GM19193 (cell line): ENCODE measurements around the gene ZDHHC24.

ENCODE experiments used
- POLR2A ChIP-seq: IDR thresholded peaks from 4 replicates; pipeline ENCODE4 v1.6.1; 2011; ENCODE audit not compliant: insufficient read depth, insufficient read length; ENCODE audit errors: extremely low read depth

Gene ZDHHC24

DNA sequence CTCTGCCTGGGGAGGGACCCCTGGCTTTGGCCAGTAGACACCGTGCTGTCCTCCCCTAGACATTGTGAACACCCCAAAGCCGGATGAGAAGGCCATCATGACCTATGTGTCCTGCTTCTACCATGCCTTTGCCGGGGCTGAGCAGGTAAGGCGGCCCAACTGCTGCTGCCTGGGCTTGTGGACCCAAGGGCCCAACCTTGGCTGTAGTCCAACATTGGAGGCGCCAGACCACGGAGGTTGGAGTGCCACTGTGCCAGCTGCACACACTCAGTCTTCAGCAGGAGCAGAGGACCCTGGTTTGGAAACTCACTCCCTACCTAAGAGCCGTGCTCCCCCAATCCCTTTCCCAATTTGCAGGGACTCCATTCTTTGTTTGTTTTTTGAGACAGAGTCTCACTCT is 10.2 kb upstream of the ZDHHC24 start:
- TF ChIP-seq POLR2A = no peak

DNA sequence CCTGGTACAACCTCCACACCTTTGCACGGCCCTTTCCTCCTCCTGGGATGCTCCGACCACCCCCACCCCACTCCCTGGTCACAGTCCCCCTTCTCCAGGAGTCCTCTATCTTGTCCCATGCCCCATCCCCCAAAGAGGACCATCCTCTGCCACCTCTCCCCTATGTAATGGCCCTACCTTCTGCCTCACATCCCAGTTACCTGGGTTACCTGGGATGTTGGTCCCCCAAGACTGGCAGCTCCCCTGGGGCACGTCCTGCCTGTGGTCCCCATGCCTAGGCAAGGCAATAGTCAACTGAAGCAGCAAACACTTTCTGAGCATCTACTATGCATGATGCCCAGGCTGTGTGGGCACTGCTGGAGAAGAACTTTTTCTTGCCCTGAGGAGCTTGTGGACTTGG is 9.6 kb upstream of the ZDHHC24 start:
- no peak for TF ChIP-seq POLR2A

DNA sequence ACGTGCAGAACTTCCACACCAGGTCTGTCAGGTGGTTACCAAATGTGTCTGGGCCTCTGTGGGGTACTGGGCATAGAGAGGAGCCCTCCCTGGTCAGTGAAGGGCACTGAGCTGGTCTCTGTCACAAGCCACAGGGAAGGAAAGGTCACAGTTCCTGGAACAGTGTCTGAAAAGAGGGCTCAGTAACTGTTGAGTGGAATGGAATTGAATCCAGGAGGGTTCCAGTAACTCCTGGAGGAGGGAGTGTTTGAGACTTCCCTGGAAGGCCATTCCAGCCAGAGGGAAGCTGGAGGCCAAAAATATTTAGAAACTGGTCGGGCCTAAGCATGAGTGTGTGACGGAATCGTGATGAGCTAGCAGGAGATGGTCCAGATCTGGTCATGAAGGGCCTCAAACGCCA is 8.8 kb upstream of the ZDHHC24 start:
- no peak for TF ChIP-seq POLR2A

DNA sequence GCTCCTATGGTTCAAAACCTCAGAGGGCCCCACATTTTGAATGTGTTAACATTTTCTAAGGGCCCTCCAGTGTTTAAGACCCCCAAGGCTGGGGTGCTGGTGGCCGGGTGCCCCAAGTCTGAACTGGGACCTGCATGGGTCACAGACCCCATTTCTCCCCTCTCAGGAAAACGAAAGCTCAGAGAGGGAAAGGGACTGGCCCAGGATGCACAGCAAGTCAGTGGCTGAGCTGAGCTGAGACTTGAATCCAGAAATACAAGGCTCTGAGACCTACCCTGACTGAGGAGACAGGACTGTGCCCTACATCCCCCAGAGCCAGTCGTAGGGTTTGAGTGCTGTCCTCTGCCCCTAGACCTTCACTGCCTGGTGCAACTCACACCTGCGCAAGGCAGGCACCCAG is 5.0 kb upstream of the ZDHHC24 start:
- no peak for TF ChIP-seq POLR2A

DNA sequence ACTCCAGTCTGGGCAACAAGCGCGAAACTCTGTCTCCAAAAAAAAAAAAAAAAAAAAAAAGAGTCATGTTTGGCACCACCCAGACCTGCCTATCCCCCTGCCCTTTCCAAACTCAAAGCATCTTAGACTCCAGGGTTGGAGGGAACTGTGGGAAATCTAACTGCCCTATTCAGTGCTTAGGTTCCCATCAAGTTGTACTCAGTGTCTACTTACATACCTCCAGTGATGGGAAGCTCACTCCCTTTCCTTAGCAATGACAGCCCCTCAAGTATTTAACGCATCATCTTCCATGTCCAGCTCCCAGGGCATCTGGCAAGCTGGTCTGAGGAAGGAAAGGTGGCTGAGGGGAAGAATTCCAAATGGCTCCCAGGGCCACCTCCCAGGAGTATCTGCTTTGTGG is 3.8 kb upstream of the ZDHHC24 start:
- no peak for TF ChIP-seq POLR2A

DNA sequence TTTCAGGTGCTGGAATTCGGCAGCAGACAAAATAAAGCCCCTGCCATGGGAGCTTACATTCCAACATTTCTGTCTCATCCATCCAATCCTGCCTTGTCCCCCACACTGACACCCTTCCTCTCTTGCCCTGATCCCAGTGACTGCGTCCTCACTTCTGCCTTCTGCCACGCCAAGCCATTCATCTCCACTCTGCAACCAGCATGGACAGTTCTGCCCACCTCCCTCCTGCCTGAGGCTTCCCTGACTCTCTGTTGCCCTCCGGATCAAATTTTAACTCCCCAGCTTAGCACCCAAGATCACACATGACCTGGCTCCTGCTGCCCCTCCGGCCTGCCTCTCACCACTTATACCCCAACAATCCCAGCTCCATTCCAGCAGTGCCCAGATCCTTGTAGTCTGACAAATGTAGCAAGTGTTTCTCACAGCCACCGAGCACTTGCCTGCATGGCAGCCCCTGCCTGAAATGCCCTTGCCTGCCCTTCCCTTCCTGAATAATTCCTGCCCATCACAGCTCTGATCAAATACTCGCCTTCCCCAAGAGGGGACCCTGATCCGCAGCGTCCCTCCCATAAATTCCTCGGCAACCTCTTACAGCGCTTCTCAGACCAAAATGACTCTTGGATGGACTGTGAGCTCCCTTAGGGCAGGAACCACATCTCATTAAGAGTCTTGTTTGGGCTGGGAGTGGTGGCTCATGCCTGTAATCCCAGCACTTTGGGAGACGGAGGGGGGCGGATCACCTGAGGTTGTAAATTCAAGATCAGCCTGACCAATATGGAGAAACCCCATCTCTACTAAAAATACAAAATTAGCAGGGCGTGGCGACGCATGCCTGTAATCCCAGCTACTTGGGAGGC is 3.2 kb upstream of the ZDHHC24 start:
- no peak for TF ChIP-seq POLR2A

DNA sequence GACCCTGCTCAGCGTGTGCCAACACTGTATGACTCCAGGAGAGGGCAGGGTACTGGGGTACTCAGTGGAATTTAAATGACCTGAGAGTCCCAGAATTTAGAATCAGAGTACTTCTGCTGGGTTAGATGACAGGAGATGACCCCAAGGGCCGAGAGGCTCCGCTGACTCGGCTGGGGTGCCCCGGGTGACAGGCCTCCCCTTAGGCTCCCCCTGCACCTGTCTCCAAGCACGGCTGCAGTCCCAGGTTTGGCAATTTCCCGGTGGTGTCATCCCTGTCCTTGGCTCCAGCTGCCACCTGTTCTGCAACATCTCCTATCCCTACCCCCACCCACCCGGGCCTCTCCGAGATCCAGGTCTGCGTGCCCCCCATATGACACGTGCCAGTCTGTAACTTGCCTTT is 2.2 kb upstream of the ZDHHC24 start:
- no peak for TF ChIP-seq POLR2A

DNA sequence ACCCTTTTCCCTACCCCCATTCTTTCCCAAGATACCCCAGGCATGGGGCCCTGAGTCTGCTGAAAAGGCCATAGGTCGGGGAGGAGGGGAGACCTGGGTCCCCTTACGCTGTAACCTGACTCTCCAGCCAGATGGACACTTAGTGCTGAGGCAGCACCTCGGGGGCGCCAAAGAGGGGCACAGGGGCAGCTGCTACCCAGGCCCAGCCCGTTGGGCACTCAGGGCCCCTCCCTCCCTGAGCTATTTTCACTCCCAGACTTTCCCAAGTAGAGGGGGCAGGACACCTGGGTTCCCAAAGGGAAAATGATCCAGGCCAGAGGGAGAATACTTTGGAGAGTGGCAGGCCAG is 1.8 kb upstream of the ZDHHC24 start:
- no peak for TF ChIP-seq POLR2A

DNA sequence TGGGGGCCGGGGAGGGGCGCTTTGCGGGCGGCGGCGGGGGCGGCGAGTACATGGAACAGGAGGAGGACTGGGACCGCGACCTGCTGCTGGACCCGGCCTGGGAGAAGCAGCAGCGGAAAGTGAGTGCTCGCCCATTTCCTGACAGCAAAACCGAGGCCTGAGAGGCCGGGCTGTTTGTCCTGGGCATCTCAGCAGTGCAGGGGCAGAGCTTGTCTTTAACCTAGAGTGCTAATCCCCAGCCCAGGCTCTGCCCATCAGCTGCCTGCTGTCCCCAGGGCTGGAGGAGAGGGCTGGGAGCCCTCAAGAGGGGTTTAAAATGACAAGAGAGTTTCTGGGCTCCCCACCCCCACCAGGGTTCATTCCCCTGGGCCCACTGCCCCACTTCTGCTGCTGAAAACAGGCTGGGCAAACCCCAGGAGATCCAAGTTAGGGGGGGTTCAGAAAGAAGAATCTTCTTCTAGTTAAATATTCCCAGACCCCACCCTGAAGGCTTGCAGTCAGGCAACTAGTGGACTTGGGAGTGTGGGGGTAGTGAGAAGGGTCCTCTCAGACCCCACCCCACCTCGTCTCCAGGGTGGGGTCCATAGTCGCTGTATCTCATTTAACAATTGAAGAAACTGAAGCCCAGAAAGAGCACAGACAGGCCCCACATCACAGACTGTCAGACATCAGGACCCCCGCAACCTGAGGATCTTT is 1.3 kb upstream of the ZDHHC24 start:
- TF ChIP-seq POLR2A = no peak

DNA sequence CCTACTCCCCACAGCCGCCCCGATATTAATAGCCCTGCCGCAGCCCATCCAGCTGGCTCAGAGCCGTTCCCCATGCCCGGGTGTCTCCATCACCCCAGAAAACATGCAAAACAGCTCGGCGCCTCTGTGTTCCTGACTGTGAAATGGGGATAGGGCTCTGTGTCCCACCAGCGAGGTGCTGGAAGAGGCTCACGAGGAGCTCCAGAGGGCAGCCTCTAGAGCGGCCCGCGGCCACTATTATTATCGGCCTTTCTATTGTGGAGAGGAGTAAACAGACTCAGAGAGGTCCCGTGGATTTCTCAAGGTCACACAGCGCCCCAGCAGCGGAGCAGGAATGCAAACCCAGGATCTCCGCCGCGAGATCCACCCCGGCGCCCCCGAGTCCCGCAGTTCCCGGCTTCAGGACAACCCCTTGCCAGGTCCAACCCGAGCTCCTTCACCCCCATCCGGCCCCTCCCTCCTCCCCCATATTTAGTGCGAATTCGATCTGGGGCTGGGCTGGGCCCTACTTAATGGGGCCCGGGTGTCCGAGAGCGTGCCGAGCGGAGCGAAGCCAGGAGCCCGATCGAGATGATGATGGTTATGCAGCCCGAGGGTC is 619 bp upstream of the ZDHHC24 start, which contains the start of gene ACTN3:
ACTN3 (plus strand) TSS at position 536 of the 598 bp plus-strand sequence; CDS start at position 571, 35 bp downstream.
- TF ChIP-seq POLR2A = no peak

DNA sequence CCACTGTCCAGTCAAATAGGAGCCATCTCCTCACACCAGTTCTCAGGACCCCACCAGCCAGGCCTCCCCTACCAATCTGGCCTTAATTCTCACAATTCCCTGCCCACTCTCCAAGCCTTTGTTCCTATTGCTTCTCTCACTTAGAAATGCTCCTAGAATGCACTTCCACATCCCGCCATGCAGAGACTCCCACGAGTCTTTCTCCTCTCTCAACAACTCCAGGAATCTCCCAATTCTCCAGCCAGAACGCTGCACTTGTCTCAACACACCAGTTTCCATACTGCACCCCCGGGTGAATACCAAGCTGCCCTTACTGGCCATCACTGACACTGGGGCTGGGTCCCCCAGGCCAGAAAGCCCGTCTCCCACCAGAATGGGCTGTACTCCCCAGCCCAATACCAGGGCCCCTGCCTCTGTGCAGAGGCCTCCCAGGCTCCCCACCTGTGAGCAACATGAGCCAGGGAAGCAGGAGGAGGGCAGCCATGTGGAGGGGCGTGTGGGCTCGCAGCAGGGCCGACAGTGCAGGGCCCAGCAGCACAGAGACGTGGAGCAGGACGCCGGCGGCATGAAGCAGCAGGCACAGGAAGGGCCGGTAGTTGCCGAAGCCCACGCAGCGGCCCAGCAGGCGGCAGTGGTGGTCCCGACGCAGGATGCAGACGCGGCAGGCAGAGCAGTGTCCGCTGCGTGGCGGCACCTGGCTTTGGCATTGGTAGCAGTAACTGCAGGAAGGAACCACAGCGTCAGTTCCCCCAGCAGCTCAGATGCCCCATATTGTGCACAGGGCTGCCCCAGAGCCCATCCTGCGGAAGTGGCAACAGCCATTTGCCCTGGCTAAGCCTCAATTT is 2.4 kb downstream of the ZDHHC24 start:
- TF ChIP-seq POLR2A = no peak

DNA sequence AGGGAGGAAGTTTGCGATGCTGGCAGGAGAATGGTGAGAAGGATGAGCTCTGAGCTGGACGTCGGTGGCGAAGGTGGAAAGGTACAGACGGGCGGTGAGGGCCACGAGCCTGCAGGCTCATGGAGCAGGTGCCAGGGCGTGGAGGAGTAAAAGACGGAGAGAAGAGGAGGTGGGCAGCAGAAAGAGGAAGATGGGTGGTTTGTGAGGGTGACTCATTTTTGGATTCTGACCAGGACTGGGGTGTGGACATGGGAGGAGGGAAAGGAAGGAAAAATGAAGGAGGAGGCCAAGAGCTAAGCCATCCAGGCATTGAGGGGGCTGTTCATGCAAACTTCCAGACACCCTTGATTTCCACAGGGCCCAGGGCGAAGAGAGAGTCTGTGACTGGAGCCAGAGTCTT is 3.5 kb downstream of the ZDHHC24 start:
- TF ChIP-seq POLR2A = no peak

DNA sequence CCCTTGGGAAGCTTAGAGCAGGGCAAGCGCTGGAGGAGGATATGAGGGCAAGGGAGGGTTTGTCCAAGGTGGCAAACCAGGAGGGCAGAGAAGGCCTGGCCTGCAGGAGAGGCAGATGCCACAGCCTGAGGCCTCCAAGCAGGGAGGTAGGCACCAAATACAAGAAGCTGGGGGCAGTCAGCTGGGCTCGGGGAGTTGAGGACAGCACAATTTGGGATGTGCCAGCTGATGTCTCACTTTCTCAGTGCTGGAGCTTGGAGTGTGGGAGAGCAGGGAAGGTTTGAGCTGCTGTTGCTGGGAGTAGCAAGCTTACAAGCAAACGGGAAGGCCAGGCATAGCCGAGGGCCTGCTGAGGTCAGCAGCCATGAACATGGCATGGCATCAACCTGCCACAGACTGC is 4.0 kb downstream of the ZDHHC24 start:
- no peak for TF ChIP-seq POLR2A

DNA sequence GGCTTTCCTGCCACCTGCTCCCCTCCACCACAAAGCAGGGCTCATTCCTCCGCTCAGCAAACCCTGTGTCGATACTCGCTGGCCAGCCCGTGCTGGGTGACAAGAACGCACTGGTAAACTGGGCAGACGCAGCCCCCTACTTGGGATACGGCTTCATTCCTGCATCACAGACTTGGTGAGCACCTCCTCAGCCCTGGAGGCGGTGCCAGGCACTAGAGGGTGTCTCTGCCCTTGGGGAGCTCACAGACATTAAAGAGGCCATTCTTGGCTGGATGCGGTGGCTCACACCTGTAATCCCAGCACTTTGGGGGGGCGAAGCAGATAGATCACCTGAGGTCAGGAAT is 6.0 kb downstream of the ZDHHC24 start:
- TF ChIP-seq POLR2A = no peak

DNA sequence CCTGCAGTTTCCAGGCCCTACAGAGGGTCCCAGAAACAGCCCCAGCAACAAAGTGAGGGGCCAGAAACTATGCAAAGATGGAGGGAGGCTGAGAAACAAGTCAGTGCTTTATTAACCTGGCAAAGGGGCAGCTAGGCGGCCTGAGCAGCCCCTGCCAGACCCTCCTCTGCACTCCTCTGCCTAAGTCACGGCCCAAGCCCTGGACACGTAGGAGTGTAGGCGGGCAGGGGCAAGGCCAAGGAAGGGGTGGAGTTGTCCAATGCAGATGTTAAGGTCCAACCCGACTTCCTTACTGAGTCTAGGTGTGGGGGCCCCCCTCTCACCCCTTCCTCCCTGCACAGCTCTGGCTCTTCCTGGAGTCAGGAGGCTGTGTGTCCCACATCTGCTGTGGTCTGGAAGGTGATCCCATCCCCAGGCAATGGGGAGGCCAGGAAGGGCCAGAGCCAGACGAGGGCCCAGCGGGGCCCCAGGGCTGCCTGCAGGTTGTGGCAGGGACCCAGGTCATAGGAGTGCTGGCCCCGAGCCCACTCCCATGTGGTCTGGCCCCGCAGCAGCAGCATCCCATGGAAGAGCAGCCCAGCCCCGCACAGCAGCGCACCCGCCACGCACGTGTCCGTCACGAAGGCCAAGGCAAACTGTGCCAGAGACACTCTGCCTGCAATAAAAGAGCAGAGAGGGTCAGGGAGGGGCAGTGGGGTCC is 6.5 kb downstream of the ZDHHC24 start:
- TF ChIP-seq POLR2A = no peak

DNA sequence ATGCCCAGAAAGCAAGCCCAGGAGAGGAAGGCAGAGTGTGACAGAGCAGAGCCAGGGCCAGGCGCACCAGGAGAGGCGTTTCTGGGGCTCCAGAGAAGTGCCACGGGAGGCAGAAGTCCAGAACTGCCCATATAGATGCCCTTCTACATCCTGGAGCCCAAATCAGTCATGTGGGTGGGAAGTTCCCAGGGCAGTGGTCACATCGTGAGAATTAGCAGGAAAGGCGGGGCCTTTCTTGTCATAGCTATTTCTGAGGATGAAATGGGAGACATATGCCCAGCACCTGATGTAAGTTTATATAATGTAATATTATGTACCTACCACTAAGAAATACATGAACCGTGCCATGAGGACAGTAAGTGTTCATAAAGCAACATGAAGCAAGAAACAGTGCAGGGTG is 13.1 kb downstream of the ZDHHC24 start:
- TF ChIP-seq POLR2A = no peak
